Urinary bladder (tissue), 4 donors: Measurements from ENCODE around the gene MAP4. TPM values are rescaled to one million over a fixed set of nuclear protein-coding genes. Genes with fewer than 3 reads are reported as not detected.
A peak's percentile ranks its signal among the peaks of the same experiment; 100 is the strongest.

Experiments
- DNase-seq: peaks from one replicate; pipeline ENCODE4 v3.0.0-alpha.2; 2015; ENCODE audit errors: extremely low spot score
- H3K27ac ChIP-seq: one replicate; pipeline ENCODE4 v1.5.1; 2013; ENCODE audit warnings: low read depth, mild to moderate bottlenecking, moderate library complexity
- H3K36me3 ChIP-seq: one replicate; pipeline ENCODE4 v1.6.1; 2013; ENCODE audit warnings: mild to moderate bottlenecking, moderate library complexity; ENCODE audit not compliant: insufficient read depth
- H3K4me1 ChIP-seq: one replicate; pipeline ENCODE4 v1.6.1; 2013; ENCODE audit warnings: mild to moderate bottlenecking, moderate library complexity; ENCODE audit not compliant: insufficient read depth
- H3K4me3 ChIP-seq: one replicate; pipeline ENCODE4 v1.5.1; 2013; ENCODE audit warnings: low read depth, low read length
- WGBS: extraction: QIAGEN DNeasy Blood & Tissue Kit; methylation state at CpG from one replicate; pipeline ENCODE4 v1.1.7; 2013; 5-methylcytosine and 5-hydroxymethylcytosine counted together
- polyA plus RNA-seq: library from polyadenylated mRNA; stranded (reverse); fragments of 200-250 nt; gene quantifications from one replicate; pipeline ENCODE4 v1.2.3, GENCODE V29; 2013
- total RNA-seq: library from RNA; depleted of rRNA; stranded (reverse); fragments of >200 nt; gene quantifications from one replicate; pipeline ENCODE4 v1.2.3, GENCODE V29; 2014
- donor health status: healthy with polysubstance abuse.
- donor health status: healthy.

Gene MAP4
- total and polyA plus RNA-seq, 2 donors: 120 to 186 TPM

GRCh38 chr3:48004694-48005093 lies 11.5 kb downstream of the MAP4 start:
- H3K4me3 ChIP-seq: no peak overlapping the region
- no peak for DNase-seq
- no peaks in the 10 kb centered on the region for H3K36me3 ChIP-seq
- no peak overlapping the region for H3K27ac ChIP-seq
- no peaks in the 10 kb centered on the region for H3K4me1 ChIP-seq
- WGBS: 96% methylated on average over 5 of the region's 5 CpGs

GRCh38 chr3:48002787-48003186 lies 13.4 kb downstream of the MAP4 start:
- 98% methylated on average over 5 of the region's 5 CpGs for WGBS
- Histone ChIP-seq H3K4me1 (no peaks in the 10 kb centered on the region), H3K4me3 (no peak overlapping the region), H3K27ac (no peak overlapping the region), H3K36me3 (no peaks in the 10 kb centered on the region)
- DNase-seq: no peak

GRCh38 chr3:48001991-48002390 lies 14.2 kb downstream of the MAP4 start:
- DNase-seq: no peak
- 92% methylated on average over 4 of the region's 4 CpGs for WGBS
- Histone ChIP-seq H3K4me1 (no peaks in the 10 kb centered on the region), H3K27ac (no peak overlapping the region), H3K36me3 (no peaks in the 10 kb centered on the region), H3K4me3 (no peak overlapping the region)

GRCh38 chr3:48000212-48000611 lies 16.0 kb downstream of the MAP4 start:
- H3K4me3 ChIP-seq: no peak overlapping the region
- DNase-seq: no peak
- H3K36me3 ChIP-seq: no peaks in the 10 kb centered on the region
- no peak overlapping the region for H3K27ac ChIP-seq
- no peaks in the 10 kb centered on the region for H3K4me1 ChIP-seq
- WGBS: 95% methylated on average over 2 of the region's 2 CpGs

- H3K36me3 ChIP-seq: no peaks in the 10 kb centered on the region
- H3K4me1 ChIP-seq: no peaks in the 10 kb centered on the region
- H3K4me3 ChIP-seq: no peak overlapping the region
- WGBS: 91% methylated on average over 2 of the region's 2 CpGs
- no peak for DNase-seq
- H3K27ac ChIP-seq: no peak overlapping the region
Measured at GRCh38 chr3:47996440-47996839, 19.8 kb downstream of the MAP4 start.

GRCh38 chr3:47994180-47994579 lies 22.0 kb downstream of the MAP4 start:
- no peak overlapping the region for H3K4me3 ChIP-seq
- DNase-seq: no peak
- H3K27ac ChIP-seq: no peak overlapping the region
- no peaks in the 10 kb centered on the region for H3K36me3 ChIP-seq
- no peaks in the 10 kb centered on the region for H3K4me1 ChIP-seq
- WGBS: 66% methylated on average over 3 of the region's 3 CpGs

GRCh38 chr3:47991341-47991740 lies 24.9 kb downstream of the MAP4 start:
- DNase-seq: no peak
- WGBS: 94% methylated on average over 11 of the region's 11 CpGs
- H3K4me1 ChIP-seq: no peaks in the 10 kb centered on the region
- H3K27ac ChIP-seq: no peak overlapping the region
- H3K4me3 ChIP-seq: no peak overlapping the region
- no peaks in the 10 kb centered on the region for H3K36me3 ChIP-seq

- DNase-seq: peak; percentile 72
- H3K4me3 ChIP-seq: no peak overlapping the region
- no peak overlapping the region for H3K27ac ChIP-seq
- WGBS: 51% methylated on average over 2 of the region's 2 CpGs
- H3K36me3 ChIP-seq: no peaks in the 10 kb centered on the region
- H3K4me1 ChIP-seq: no peaks in the 10 kb centered on the region
Measured at GRCh38 chr3:47989981-47990440, 26.2 kb downstream of the MAP4 start.

GRCh38 chr3:47985381-47985780 lies 30.8 kb downstream of the MAP4 start:
- 44% methylated on average over 1 of the region's 1 CpG for WGBS
- no peaks in the 10 kb centered on the region for H3K4me1 ChIP-seq

GRCh38 chr3:47984075-47984728 lies 32.0 kb downstream of the MAP4 start:
- DNase-seq: no peak
- no peak overlapping the region for H3K27ac ChIP-seq

More at GRCh38 chr3:47985381-47985780, 30.8 kb downstream of the MAP4 start:
- H3K4me3 ChIP-seq: no peak overlapping the region
- H3K36me3 ChIP-seq: no peaks in the 10 kb centered on the region
- no peak overlapping the region for H3K27ac ChIP-seq
- no peak for DNase-seq

GRCh38 chr3:47980795-47981194 lies 35.4 kb downstream of the MAP4 start:
- 71% methylated on average over 2 of the region's 2 CpGs for WGBS
- H3K4me1 ChIP-seq: no peaks in the 10 kb centered on the region
- DNase-seq: no peak
- H3K27ac ChIP-seq: no peak overlapping the region
- H3K4me3 ChIP-seq: no peak overlapping the region
- no peaks in the 10 kb centered on the region for H3K36me3 ChIP-seq

More at GRCh38 chr3:47984075-47984728, 32.0 kb downstream of the MAP4 start:
- 62% methylated on average over 3 of the region's 3 CpGs for WGBS
- no peak overlapping the region for H3K4me3 ChIP-seq
- no peaks in the 10 kb centered on the region for H3K4me1 ChIP-seq
- no peaks in the 10 kb centered on the region for H3K36me3 ChIP-seq

- no peak overlapping the region for H3K27ac ChIP-seq
- no peak for DNase-seq
- H3K4me3 ChIP-seq: no peak overlapping the region
- H3K36me3 ChIP-seq: no peaks in the 10 kb centered on the region
- H3K4me1 ChIP-seq: no peaks in the 10 kb centered on the region
- WGBS: 93% methylated on average over 1 of the region's 1 CpG
Measured at GRCh38 chr3:47979070-47979469, 37.1 kb downstream of the MAP4 start.

GRCh38 chr3:47978386-47978785 lies 37.8 kb downstream of the MAP4 start:
- H3K4me3 ChIP-seq: no peak overlapping the region
- WGBS: 97% methylated on average over 8 of the region's 8 CpGs

GRCh38 chr3:47976135-47976732 lies 40.0 kb downstream of the MAP4 start:
- WGBS: 86% methylated on average over 3 of the region's 3 CpGs
- no peaks in the 10 kb centered on the region for H3K4me1 ChIP-seq
- no peaks in the 10 kb centered on the region for H3K36me3 ChIP-seq
- no peak for DNase-seq
- H3K4me3 ChIP-seq: no peak overlapping the region
- H3K27ac ChIP-seq: no peak overlapping the region

More at GRCh38 chr3:47978386-47978785, 37.8 kb downstream of the MAP4 start:
- Histone ChIP-seq H3K4me1 (no peaks in the 10 kb centered on the region), H3K36me3 (no peaks in the 10 kb centered on the region), H3K27ac (no peak overlapping the region)
- no peak for DNase-seq
